SU-DHL-6 (cell line): Measurements from ENCODE around the gene LRRC4C.

Experiments used
- H2AFZ ChIP-seq: fragments of 200-600 bp; sonication (generic); 2 replicates; pipeline ENCODE4 v1.6.1; 2014; ENCODE audit warnings: low read depth, mild to moderate bottlenecking, moderate library complexity, mixed read lengths, antibody characterized with exemption, low read length; ENCODE audit not compliant: severe bottlenecking
- H3F3A ChIP-seq: fragments of 200-600 bp; shearing (Covaris generic); 2 replicates; pipeline ENCODE4 v1.6.0; 2016; ENCODE audit warnings: antibody characterized with exemption, mild to moderate bottlenecking; ENCODE audit not compliant: insufficient read depth
- H3K27ac ChIP-seq: fragments of 200-600 bp; sonication (generic); 2 replicates; pipeline ENCODE4 v1.5.1; 2016; ENCODE audit warnings: low read depth, mild to moderate bottlenecking, low read length, moderate library complexity, mixed read lengths
- H3K27me3 ChIP-seq: fragments of 200-600 bp; sonication (generic), shearing (Covaris generic); 2 replicates; pipeline ENCODE4 v1.6.0; 2014; ENCODE audit warnings: mild to moderate bottlenecking, low read length
- H3K36me3 ChIP-seq: fragments of 200-600 bp; sonication (generic); 2 replicates; pipeline ENCODE4 v1.6.1; 2014; ENCODE audit warnings: mild to moderate bottlenecking, low read length, mixed read lengths
- H3K4me2 ChIP-seq: fragments of 300-600, 200-600 bp; shearing (Covaris generic), sonication (generic); 2 replicates; pipeline ENCODE4 v1.6.0; 2014; ENCODE audit warnings: low read length, low read depth, mild to moderate bottlenecking; ENCODE audit not compliant: poor library complexity, severe bottlenecking
- H3K4me3 ChIP-seq: fragments of 200-600 bp; sonication (generic); 2 replicates; pipeline ENCODE4 v1.5.1; 2014; ENCODE audit warnings: antibody characterized with exemption, low read length, mild to moderate bottlenecking, mixed read lengths; ENCODE audit not compliant: insufficient read depth, poor library complexity, severe bottlenecking
- H3K79me2 ChIP-seq: fragments of 200-600 bp; sonication (generic); 2 replicates; pipeline ENCODE4 v1.6.1; 2014; ENCODE audit warnings: mild to moderate bottlenecking, low read length, moderate library complexity; ENCODE audit not compliant: insufficient read depth
- H3K9ac ChIP-seq: fragments of 200-600 bp; sonication (generic); 2 replicates; pipeline ENCODE4 v1.7.0; 2014; ENCODE audit warnings: mild to moderate bottlenecking, low read length
- H3K9me2 ChIP-seq: fragments of 200-600 bp; sonication (generic); replicated peaks from 2 replicates; pipeline ENCODE4 v1.6.1; 2014; ENCODE audit warnings: low read length; ENCODE audit not compliant: insufficient read depth
- H3K9me3 ChIP-seq: fragments of 200-600 bp; sonication (generic); 2 replicates; pipeline ENCODE4 v1.6.1; 2014; ENCODE audit warnings: low read length, mixed read lengths; ENCODE audit not compliant: insufficient read depth
- H4K20me1 ChIP-seq: fragments of 200-600 bp; sonication (generic); 2 replicates; pipeline ENCODE4 v1.6.1; 2014; ENCODE audit warnings: low read depth, mild to moderate bottlenecking, antibody characterized with exemption, low read length, moderate library complexity, mixed read lengths
- EZH2phosphoT487 ChIP-seq: fragments of 200-600 bp; sonication (generic), shearing (Covaris generic); conservative IDR thresholded peaks from 2 replicates; pipeline ENCODE4 v1.6.1; 2018; ENCODE audit warnings: mild to moderate bottlenecking, antibody characterized with exemption, low read length, moderate library complexity, mixed read lengths
- TF ChIP-seq, protein P1 (sequence below): fragments of 200-600 bp; sonication (generic); IDR thresholded peaks from one replicate; pipeline ENCODE4 v1.5.1; 2017; ENCODE audit warnings: antibody characterized with exemption, mild to moderate bottlenecking, low read length, moderate library complexity; ENCODE audit not compliant: insufficient read depth, poor library complexity, severe bottlenecking

Gene LRRC4C

DNA sequence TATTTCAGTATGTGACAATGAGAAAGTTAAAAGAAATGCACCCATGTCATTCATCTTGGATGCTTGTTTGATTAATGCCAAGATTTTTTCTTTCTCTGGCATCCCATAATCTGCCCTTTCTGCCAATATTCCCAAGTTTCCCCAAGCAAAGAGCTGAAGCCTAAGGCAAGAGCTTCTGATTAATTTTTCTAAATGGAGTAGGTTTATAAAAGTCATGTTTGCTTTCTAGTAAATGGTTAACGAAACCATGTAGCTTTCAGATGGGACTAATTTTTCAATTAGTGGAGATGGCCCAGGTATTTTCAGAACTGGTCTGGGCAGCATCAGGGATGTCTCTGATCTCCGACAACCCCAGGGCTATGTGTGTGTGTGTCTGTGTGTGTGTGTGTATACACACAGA, 55.3 kb downstream of the LRRC4C start:
- Histone ChIP-seq H3K27ac (no peak overlapping the region), H3K9me3 (no peaks in the 10 kb centered on the region), H3K79me2 (no peaks in the 10 kb centered on the region), H3K9me2 (no peaks in the 10 kb centered on the region), H3K4me2 (no peak overlapping the region), H3K27me3 (no peaks in the 10 kb centered on the region), H4K20me1 (no peaks in the 10 kb centered on the region), H3K9ac (no peak overlapping the region), H2AFZ (no peak overlapping the region), H3F3A (no peaks in the 10 kb centered on the region), H3K4me3 (no peak overlapping the region), H3K36me3 (no peaks in the 10 kb centered on the region)
- TF ChIP-seq, protein P1, sequence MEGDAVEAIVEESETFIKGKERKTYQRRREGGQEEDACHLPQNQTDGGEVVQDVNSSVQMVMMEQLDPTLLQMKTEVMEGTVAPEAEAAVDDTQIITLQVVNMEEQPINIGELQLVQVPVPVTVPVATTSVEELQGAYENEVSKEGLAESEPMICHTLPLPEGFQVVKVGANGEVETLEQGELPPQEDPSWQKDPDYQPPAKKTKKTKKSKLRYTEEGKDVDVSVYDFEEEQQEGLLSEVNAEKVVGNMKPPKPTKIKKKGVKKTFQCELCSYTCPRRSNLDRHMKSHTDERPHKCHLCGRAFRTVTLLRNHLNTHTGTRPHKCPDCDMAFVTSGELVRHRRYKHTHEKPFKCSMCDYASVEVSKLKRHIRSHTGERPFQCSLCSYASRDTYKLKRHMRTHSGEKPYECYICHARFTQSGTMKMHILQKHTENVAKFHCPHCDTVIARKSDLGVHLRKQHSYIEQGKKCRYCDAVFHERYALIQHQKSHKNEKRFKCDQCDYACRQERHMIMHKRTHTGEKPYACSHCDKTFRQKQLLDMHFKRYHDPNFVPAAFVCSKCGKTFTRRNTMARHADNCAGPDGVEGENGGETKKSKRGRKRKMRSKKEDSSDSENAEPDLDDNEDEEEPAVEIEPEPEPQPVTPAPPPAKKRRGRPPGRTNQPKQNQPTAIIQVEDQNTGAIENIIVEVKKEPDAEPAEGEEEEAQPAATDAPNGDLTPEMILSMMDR, result no peak
- no peak for TF ChIP-seq EZH2phosphoT487

DNA sequence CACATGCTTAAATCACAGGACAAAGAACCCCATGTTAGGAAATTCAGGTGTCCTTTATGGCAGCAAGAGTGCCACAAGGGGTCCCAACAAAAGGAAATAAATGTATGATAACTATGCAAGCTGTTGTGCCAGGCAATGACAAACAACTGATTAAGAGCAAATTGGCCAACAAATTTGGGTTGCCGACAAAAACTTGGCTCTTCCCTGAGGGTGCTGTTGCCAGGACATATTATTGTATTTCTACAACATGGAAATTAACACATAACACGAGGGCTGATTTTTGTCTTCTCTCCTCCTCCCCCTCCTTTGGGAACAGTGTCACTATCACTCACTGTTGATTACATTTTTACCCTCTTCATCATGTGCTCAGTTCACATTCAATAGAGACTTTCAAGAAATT, 56.0 kb downstream of the LRRC4C start:
- H3K4me3 ChIP-seq, result no peak overlapping the region
- H3K27me3 ChIP-seq, result no peaks in the 10 kb centered on the region
- no peaks in the 10 kb centered on the region for H3K36me3 ChIP-seq
- no peak overlapping the region for H2AFZ ChIP-seq
- no peak for TF ChIP-seq EZH2phosphoT487
- TF ChIP-seq, protein P1, result no peak
- H4K20me1 ChIP-seq, result no peaks in the 10 kb centered on the region
- H3K9me2 ChIP-seq, result no peaks in the 10 kb centered on the region
- no peak overlapping the region for H3K9ac ChIP-seq
- H3K79me2 ChIP-seq, result no peaks in the 10 kb centered on the region
- H3K4me2 ChIP-seq, result no peak overlapping the region
- no peaks in the 10 kb centered on the region for H3F3A ChIP-seq
- no peaks in the 10 kb centered on the region for H3K9me3 ChIP-seq
- no peak overlapping the region for H3K27ac ChIP-seq

DNA sequence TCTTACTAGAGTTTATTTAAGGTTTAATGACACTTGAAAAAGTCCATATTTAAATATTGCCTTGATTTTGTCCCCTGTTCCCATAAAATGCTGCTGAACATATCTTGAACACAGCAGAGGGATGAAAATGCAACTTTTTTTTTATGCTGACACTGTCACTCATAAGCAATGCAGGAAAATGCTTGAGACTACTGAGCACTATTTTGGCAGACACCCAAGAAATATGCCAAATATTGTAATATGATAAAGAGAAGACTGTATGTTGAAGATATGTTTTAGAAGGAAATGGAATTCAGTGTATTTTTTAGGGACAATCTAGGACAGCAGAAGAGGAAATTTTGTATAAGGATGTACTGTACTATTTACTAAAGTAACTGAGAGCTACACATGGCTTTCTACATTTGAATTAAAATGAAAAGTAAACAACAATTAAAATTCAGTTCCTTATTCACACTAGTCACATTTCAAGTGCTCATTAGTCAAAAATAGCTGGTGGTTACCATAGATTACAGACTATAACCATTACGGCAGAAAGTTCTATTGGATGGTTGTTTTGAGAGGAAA, 58.6 kb downstream of the LRRC4C start:
- no peaks in the 10 kb centered on the region for H4K20me1 ChIP-seq
- H3F3A ChIP-seq, result no peaks in the 10 kb centered on the region
- H3K79me2 ChIP-seq, result no peaks in the 10 kb centered on the region
- no peak overlapping the region for H3K27ac ChIP-seq
- no peaks in the 10 kb centered on the region for H3K27me3 ChIP-seq
- no peak overlapping the region for H3K4me2 ChIP-seq
- no peaks in the 10 kb centered on the region for H3K9me2 ChIP-seq
- H3K9me3 ChIP-seq, result no peaks in the 10 kb centered on the region
- H3K4me3 ChIP-seq, result no peak overlapping the region
- no peaks in the 10 kb centered on the region for H3K36me3 ChIP-seq
- no peak overlapping the region for H3K9ac ChIP-seq
- TF ChIP-seq, protein P1, result no peak
- TF ChIP-seq EZH2phosphoT487, result no peak
- no peak overlapping the region for H2AFZ ChIP-seq
